Hepatocyte (in vitro differentiated cells): ENCODE data around the gene MYRF. TPM values are rescaled to one million over a fixed set of nuclear protein-coding genes. Genes with fewer than 3 reads are reported as not detected.

Source experiments
- DNase-seq: peaks from one replicate; pipeline ENCODE4 v3.0.0-alpha.2; 2016; ENCODE audit warnings: low spot score
- H2AFZ ChIP-seq: fragments of 200-600 bp; sonication (generic); 2 replicates; pipeline ENCODE4 v1.6.0; 2016; ENCODE audit warnings: antibody characterized with exemption, mild to moderate bottlenecking
- H3K27ac ChIP-seq: fragments of 200-600 bp; sonication (generic); 2 replicates; pipeline ENCODE4 v1.5.1; 2016; ENCODE audit warnings: mild to moderate bottlenecking
- H3K27me3 ChIP-seq: fragments of 200-600 bp; sonication (generic); 2 replicates; pipeline ENCODE4 v1.6.1; 2016
- H3K36me3 ChIP-seq: fragments of 200-600 bp; sonication (generic); replicated peaks from 2 replicates; pipeline ENCODE4 v1.5.1; 2016; ENCODE audit warnings: low read depth; ENCODE audit not compliant: insufficient read depth
- H3K4me1 ChIP-seq: fragments of 200-600 bp; sonication (generic); 2 replicates; pipeline ENCODE4 v1.5.1; 2016; ENCODE audit warnings: mild to moderate bottlenecking, moderate library complexity; ENCODE audit not compliant: insufficient read depth
- H3K4me2 ChIP-seq: fragments of 200-600 bp; sonication (generic); 2 replicates; pipeline ENCODE4 v1.6.0; 2016
- H3K4me3 ChIP-seq: fragments of 200-600 bp; sonication (generic); 2 replicates; pipeline ENCODE4 v1.5.1; 2016; ENCODE audit warnings: mild to moderate bottlenecking
- H3K79me2 ChIP-seq: fragments of 200-600 bp; sonication (generic); 2 replicates; pipeline ENCODE4 v1.6.0; 2017; ENCODE audit warnings: mild to moderate bottlenecking
- H3K9me2 ChIP-seq: fragments of 200-600 bp; sonication (generic); replicated peaks from 2 replicates; pipeline ENCODE4 v1.6.0; 2017; ENCODE audit warnings: mild to moderate bottlenecking; ENCODE audit not compliant: insufficient read depth
- H3K9me3 ChIP-seq: fragments of 200-600 bp; sonication (generic); 2 replicates; pipeline ENCODE4 v1.5.1; 2016; ENCODE audit warnings: low read depth, mild to moderate bottlenecking
- H4K20me1 ChIP-seq: fragments of 200-600 bp; sonication (generic); 2 replicates; pipeline ENCODE4 v1.6.0; 2016; ENCODE audit warnings: mild to moderate bottlenecking; ENCODE audit not compliant: insufficient read depth, poor library complexity, severe bottlenecking
- CTCF ChIP-seq: fragments of 200-600 bp; sonication (generic); IDR thresholded peaks from 2 replicates; pipeline ENCODE4 v1.5.1; 2016; ENCODE audit warnings: antibody characterized with exemption, mild to moderate bottlenecking; ENCODE audit not compliant: poor library complexity
- EZH2 ChIP-seq: fragments of 200-600 bp; sonication (generic); IDR thresholded peaks from 2 replicates; pipeline ENCODE4 v1.6.1; 2016; ENCODE audit warnings: antibody characterized with exemption, mild to moderate bottlenecking, borderline replicate concordance
- EZH2phosphoT487 ChIP-seq: fragments of 200-600 bp; sonication (generic); IDR thresholded peaks from one replicate; pipeline ENCODE4 v1.6.1; 2018; ENCODE audit warnings: antibody characterized with exemption, mild to moderate bottlenecking, low read depth, moderate library complexity; ENCODE audit not compliant: unreplicated experiment, severe bottlenecking
- WGBS: methylation state at CpG from one replicate; pipeline ENCODE4 v1.1.6; 2016; ENCODE audit warnings: low lambda C conversion rate; ENCODE audit errors: missing lambda C conversion rate; 5-methylcytosine and 5-hydroxymethylcytosine counted together
- polyA plus RNA-seq: library from polyadenylated mRNA; unstranded; fragments of >200 nt; fragmentation: Nextera tagmentation; extraction: Ambion mirVana; gene quantifications from 2 replicates; pipeline ENCODE4 v1.2.1, GENCODE V29; 2016
- total RNA-seq: library from RNA; depleted of rRNA; stranded (reverse); fragments of >200 nt; gene quantifications from 2 replicates; pipeline ENCODE4 v1.2.3, GENCODE V29; 2014

Gene MYRF
- total and polyA plus RNA-seq, 2 experiments from 2014 or later, result 57.3 to 96.7 TPM

- Histone ChIP-seq H3K9me3 (no peaks in the 10 kb centered on the region), H3K36me3 (no peaks in the 10 kb centered on the region), H3K27ac (no peak overlapping the region), H2AFZ (no peak overlapping the region), H3K9me2 (no peaks in the 10 kb centered on the region), H3K4me1 (peaks cover 28% of the 10 kb centered on the region), H4K20me1 (no peaks in the 10 kb centered on the region), H3K27me3 (no peaks in the 10 kb centered on the region), H3K4me2 (no peak overlapping the region), H3K4me3 (no peak overlapping the region), H3K79me2 (no peaks in the 10 kb centered on the region)
- WGBS, result 100% methylated on average over 6 of the region's 6 CpGs
- TF ChIP-seq EZH2phosphoT487, result no peak
- TF ChIP-seq EZH2, result no peak
- TF ChIP-seq CTCF, result no peak
- no peak for DNase-seq
Measured at GRCh38 chr11:61775106-61775505, 22.7 kb downstream of the MYRF start.

- no peaks in the 10 kb centered on the region for H4K20me1 ChIP-seq
- WGBS, result 91% methylated on average over 16 of the region's 20 CpGs
Measured at GRCh38 chr11:61775606-61776554, 23.4 kb downstream of the MYRF start.

GRCh38 chr11:61776561-61777075, 24.2 kb downstream of the MYRF start:
- no peak overlapping the region for H3K27ac ChIP-seq
- H3K79me2 ChIP-seq, result no peaks in the 10 kb centered on the region
- WGBS, result 84% methylated on average over 9 of the region's 9 CpGs
- no peaks in the 10 kb centered on the region for H4K20me1 ChIP-seq
- H3K36me3 ChIP-seq, result no peaks in the 10 kb centered on the region
- DNase-seq, result peak; percentile 74
- no peaks in the 10 kb centered on the region for H3K27me3 ChIP-seq
- no peak overlapping the region for H2AFZ ChIP-seq
- TF ChIP-seq EZH2phosphoT487 (no peak), CTCF (peak; percentile 56)
- H3K4me3 ChIP-seq, result no peak overlapping the region
- no peak overlapping the region for H3K4me2 ChIP-seq
- no peaks in the 10 kb centered on the region for H3K9me2 ChIP-seq
- no peaks in the 10 kb centered on the region for H3K9me3 ChIP-seq
- peaks cover 20% of the 10 kb centered on the region for H3K4me1 ChIP-seq

More at GRCh38 chr11:61775606-61776554, 23.4 kb downstream of the MYRF start:
- no peaks in the 10 kb centered on the region for H3K79me2 ChIP-seq
- DNase-seq, result no peak
- H3K9me3 ChIP-seq, result no peaks in the 10 kb centered on the region
- H2AFZ ChIP-seq, result no peak overlapping the region
- no peaks in the 10 kb centered on the region for H3K36me3 ChIP-seq
- H3K27me3 ChIP-seq, result no peaks in the 10 kb centered on the region
- H3K4me3 ChIP-seq, result no peak overlapping the region
- H3K4me2 ChIP-seq, result no peak overlapping the region
- no peaks in the 10 kb centered on the region for H3K9me2 ChIP-seq
- peaks cover 23% of the 10 kb centered on the region for H3K4me1 ChIP-seq
- TF ChIP-seq EZH2 (no peak), CTCF (no peak), EZH2phosphoT487 (no peak)
- no peak overlapping the region for H3K27ac ChIP-seq
